PC-3 (cell line): ENCODE measurements around the gene CELF2. TPM values are rescaled to one million over a fixed set of nuclear protein-coding genes. Genes with fewer than 3 reads are reported as not detected.

Source experiments
- ATAC-seq: fragments of 200-7000 bp; cut with Tn5 transposase; 2 replicates; pipeline ENCODE4 v1.9.1; 2020; ENCODE audit warnings: mild to moderate bottlenecking, moderate library complexity
- BruUV-seq: library from RNA; stranded (reverse); fragments of 400-500 nt; replicated peaks from 2 replicates; lab custom pipeline; 2021; lab: Mats Ljungman, UMichigan
- CTCF ChIA-PET: fragments of 300-600 bp; sonication (Branson Sonifier 250); formaldehyde crosslinking; loops from one replicate; lab custom pipeline; 2022; ENCODE audit warnings: antibody characterized with exemption; lab: Charles Lee
- POLR2A ChIA-PET: fragments of 300-600 bp; sonication (Branson Sonifier 250); formaldehyde crosslinking; loops from one replicate; lab custom pipeline; 2022; ENCODE audit warnings: antibody characterized with exemption; ENCODE audit not compliant: unreplicated experiment; lab: Charles Lee
- DNase-seq: peaks from one replicate; pipeline ENCODE4 v3.0.0-alpha.2; 2015
- H2AFZ ChIP-seq: fragments of 300-600 bp; sonication (generic); 2 replicates; pipeline ENCODE4 v1.6.0; 2016; ENCODE audit warnings: antibody characterized with exemption, low read length
- H3F3A ChIP-seq: fragments of 300-600 bp; sonication (generic); one replicate; pipeline ENCODE4 v1.6.0; 2017; ENCODE audit warnings: antibody characterized with exemption, low read length, control low read depth, mild to moderate bottlenecking; ENCODE audit not compliant: unreplicated experiment
- H3K27ac ChIP-seq: fragments of 300-600 bp; sonication (generic); 2 replicates; pipeline ENCODE4 v1.5.1; 2016; ENCODE audit warnings: mild to moderate bottlenecking, low read length
- H3K27me3 ChIP-seq: fragments of 300-600 bp; sonication (generic); 2 replicates; pipeline ENCODE4 v1.6.1; 2016; ENCODE audit warnings: low read length, mixed read lengths
- H3K36me3 ChIP-seq: fragments of 300-600 bp; sonication (generic); 2 replicates; pipeline ENCODE4 v1.6.1; 2016; ENCODE audit warnings: low read depth, mixed run types, low read length, mixed read lengths
- H3K4me1 ChIP-seq: fragments of 300-600 bp; sonication (generic); 2 replicates; pipeline ENCODE4 v1.5.1; 2016; ENCODE audit warnings: low read length; ENCODE audit not compliant: insufficient read depth
- H3K4me2 ChIP-seq: fragments of 300-600 bp; sonication (generic); 2 replicates; pipeline ENCODE4 v1.6.0; 2016; ENCODE audit warnings: low read length
- H3K4me3 ChIP-seq: fragments of 300-600 bp; sonication (generic); 2 replicates; pipeline ENCODE4 v1.5.1; 2016; ENCODE audit warnings: mild to moderate bottlenecking, low read length, mixed read lengths
- H3K79me2 ChIP-seq: fragments of 300-600 bp; sonication (generic); 2 replicates; pipeline ENCODE4 v1.6.1; 2017; ENCODE audit warnings: low read length, mixed read lengths
- H3K9ac ChIP-seq: fragments of 300-600 bp; sonication (generic); 2 replicates; pipeline ENCODE4 v1.6.0; 2016; ENCODE audit warnings: mild to moderate bottlenecking, low read length
- H3K9me2 ChIP-seq: fragments of 300-600 bp; sonication (generic); replicated peaks from 2 replicates; pipeline ENCODE4 v1.6.1; 2016; ENCODE audit warnings: mixed run types, low read length, mixed read lengths
- H3K9me3 ChIP-seq: fragments of 300-600 bp; sonication (generic); 2 replicates; pipeline ENCODE4 v1.6.1; 2016; ENCODE audit warnings: low read length, mixed read lengths
- H4K20me1 ChIP-seq: fragments of 300-600 bp; sonication (generic); 2 replicates; pipeline ENCODE4 v1.6.1; 2016; ENCODE audit warnings: low read length, mixed read lengths
- EZH2 ChIP-seq: fragments of 300-600 bp; sonication (generic); IDR thresholded peaks from one replicate; pipeline ENCODE4 v1.6.1; 2017; ENCODE audit warnings: antibody characterized with exemption, mild to moderate bottlenecking, low read length; ENCODE audit not compliant: unreplicated experiment
- EZH2phosphoT487 ChIP-seq: fragments of 300-600 bp; sonication (generic); IDR thresholded peaks from 2 replicates; pipeline ENCODE4 v1.6.1; 2018; ENCODE audit warnings: mild to moderate bottlenecking, antibody characterized with exemption, low read length, borderline replicate concordance
- intact Hi-C: fragments of 100-400 bp; cut with micrococcal nuclease; formaldehyde crosslinking; loops from 2 replicates; pipeline ENCODE4 v1.9.0; 2023
- total RNA-seq: library from RNA; depleted of rRNA; stranded (reverse); fragments of >200 nt; gene quantifications from 2 replicates; pipeline ENCODE4 v1.2.3, GENCODE V29; 2014
- TF ChIP-seq, protein P1 (sequence below): fragments of 300-600 bp; sonication (generic); conservative IDR thresholded peaks from 2 replicates; pipeline ENCODE4 v1.5.1; 2017; ENCODE audit warnings: antibody characterized with exemption, low read depth, mild to moderate bottlenecking, low read length

The CELF2 gene
- total RNA-seq, 1 experiment from 2014 or later, result not detected

DNA sequence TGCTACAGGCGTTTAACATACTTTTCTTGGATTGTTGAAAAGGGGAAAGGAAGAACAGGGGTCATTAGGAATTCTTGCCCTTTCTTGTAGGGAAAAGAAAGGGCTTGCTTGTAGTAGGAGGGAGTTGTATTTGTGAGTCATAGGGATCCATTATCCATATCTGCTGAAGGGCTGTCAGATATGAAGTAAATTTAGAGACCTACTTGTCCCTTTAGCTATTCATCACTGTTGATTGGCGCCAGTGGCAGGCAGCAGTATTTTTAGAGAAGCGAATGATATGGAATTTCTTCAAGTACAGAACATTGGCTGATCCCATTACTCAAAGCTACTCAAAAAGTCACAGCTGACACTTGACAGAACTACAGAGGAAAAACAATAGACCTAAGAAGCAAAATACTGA lies 97.7 kb downstream of the CELF2 start:
- no peak overlapping the region for H3K9ac ChIP-seq
- TF ChIP-seq, protein P1, sequence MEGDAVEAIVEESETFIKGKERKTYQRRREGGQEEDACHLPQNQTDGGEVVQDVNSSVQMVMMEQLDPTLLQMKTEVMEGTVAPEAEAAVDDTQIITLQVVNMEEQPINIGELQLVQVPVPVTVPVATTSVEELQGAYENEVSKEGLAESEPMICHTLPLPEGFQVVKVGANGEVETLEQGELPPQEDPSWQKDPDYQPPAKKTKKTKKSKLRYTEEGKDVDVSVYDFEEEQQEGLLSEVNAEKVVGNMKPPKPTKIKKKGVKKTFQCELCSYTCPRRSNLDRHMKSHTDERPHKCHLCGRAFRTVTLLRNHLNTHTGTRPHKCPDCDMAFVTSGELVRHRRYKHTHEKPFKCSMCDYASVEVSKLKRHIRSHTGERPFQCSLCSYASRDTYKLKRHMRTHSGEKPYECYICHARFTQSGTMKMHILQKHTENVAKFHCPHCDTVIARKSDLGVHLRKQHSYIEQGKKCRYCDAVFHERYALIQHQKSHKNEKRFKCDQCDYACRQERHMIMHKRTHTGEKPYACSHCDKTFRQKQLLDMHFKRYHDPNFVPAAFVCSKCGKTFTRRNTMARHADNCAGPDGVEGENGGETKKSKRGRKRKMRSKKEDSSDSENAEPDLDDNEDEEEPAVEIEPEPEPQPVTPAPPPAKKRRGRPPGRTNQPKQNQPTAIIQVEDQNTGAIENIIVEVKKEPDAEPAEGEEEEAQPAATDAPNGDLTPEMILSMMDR, result no peak
- no peak for TF ChIP-seq EZH2phosphoT487
- TF ChIP-seq EZH2, result no peak
- ATAC-seq, result no peak

DNA sequence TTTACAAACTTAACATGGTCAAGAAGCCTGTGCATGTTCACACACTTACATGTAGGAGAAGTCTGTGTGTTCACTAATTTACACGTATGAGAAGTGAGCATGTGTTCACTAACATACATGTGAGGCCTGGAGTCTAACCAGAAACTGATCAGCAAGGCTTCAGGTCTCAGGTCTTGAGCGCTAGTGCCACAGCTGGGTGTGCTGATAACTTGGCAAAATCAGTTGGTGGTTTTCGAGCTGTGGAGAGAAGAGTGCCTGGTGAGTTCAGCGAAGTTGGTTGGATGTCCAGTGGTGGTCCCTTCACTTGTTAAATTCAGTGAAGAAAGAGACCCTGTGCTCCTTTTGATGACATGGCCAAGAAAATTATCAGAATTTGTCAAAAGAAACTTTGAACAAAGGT lies 98.7 kb downstream of the CELF2 start:
- Histone ChIP-seq H3K4me2 (no peak overlapping the region), H3K9ac (no peak overlapping the region), H3K36me3 (no peaks in the 10 kb centered on the region), H3K27me3 (no peaks in the 10 kb centered on the region), H3K27ac (no peak overlapping the region), H4K20me1 (no peaks in the 10 kb centered on the region), H3K4me3 (no peak overlapping the region), H3K79me2 (no peaks in the 10 kb centered on the region), H2AFZ (no peak overlapping the region), H3K4me1 (no peaks in the 10 kb centered on the region), H3K9me3 (no peaks in the 10 kb centered on the region), H3K9me2 (no peaks in the 10 kb centered on the region), H3F3A (no peaks in the 10 kb centered on the region)
- ChIA-PET CTCF (no interaction called here), POLR2A (no interaction called here)
- no TSS peak for BruUV-seq
- intact Hi-C loops, result no loop called here
- TF ChIP-seq, protein P1, result no peak
- TF ChIP-seq EZH2phosphoT487 (no peak), EZH2 (no peak)
- no peak for ATAC-seq
- DNase-seq, result no peak

More for the DNA sequence above, 97.7 kb downstream of the CELF2 start:
- no peaks in the 10 kb centered on the region for H3K79me2 ChIP-seq
- no peaks in the 10 kb centered on the region for H3K9me3 ChIP-seq
- H3K27ac ChIP-seq, result no peak overlapping the region
- no peaks in the 10 kb centered on the region for H3K36me3 ChIP-seq
- no TSS peak for BruUV-seq
- ChIA-PET CTCF (no interaction called here), POLR2A (no interaction called here)
- no peak overlapping the region for H3K4me2 ChIP-seq
- DNase-seq, result no peak
- no peaks in the 10 kb centered on the region for H3K27me3 ChIP-seq
- H4K20me1 ChIP-seq, result no peaks in the 10 kb centered on the region
- no peaks in the 10 kb centered on the region for H3K9me2 ChIP-seq
- no peaks in the 10 kb centered on the region for H3K4me1 ChIP-seq
- no peak overlapping the region for H3K4me3 ChIP-seq
- no peak overlapping the region for H2AFZ ChIP-seq
- intact Hi-C loops, result no loop called here
- H3F3A ChIP-seq, result no peaks in the 10 kb centered on the region

DNA sequence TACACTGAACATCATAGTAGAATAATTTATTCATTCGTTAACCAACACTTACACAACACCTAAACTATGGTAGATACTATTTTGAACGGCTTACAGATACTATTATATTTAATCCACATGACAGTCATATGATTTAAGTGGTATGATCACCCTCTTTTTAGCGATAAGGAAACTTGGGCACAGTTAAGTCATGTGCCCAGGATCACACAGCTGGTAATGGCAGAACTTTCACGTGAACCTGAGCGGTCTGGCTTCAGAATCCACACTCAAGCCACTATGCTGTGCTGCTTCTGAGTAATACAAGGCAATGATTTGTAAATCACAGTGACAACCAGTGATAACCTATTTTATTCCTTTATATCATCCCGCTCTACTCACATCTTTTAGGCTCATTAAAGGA lies 99.1 kb downstream of the CELF2 start:
- Histone ChIP-seq H3K9ac (no peak overlapping the region), H3F3A (no peaks in the 10 kb centered on the region), H3K27me3 (no peaks in the 10 kb centered on the region), H3K4me2 (no peak overlapping the region), H3K36me3 (no peaks in the 10 kb centered on the region), H3K9me3 (no peaks in the 10 kb centered on the region), H3K9me2 (no peaks in the 10 kb centered on the region), H3K4me3 (no peak overlapping the region), H3K79me2 (no peaks in the 10 kb centered on the region), H3K4me1 (no peaks in the 10 kb centered on the region), H2AFZ (no peak overlapping the region), H3K27ac (no peak overlapping the region), H4K20me1 (no peaks in the 10 kb centered on the region)
- ChIA-PET CTCF (no interaction called here), POLR2A (no interaction called here)
- no peak for TF ChIP-seq EZH2
- ATAC-seq, result no peak
- DNase-seq, result no peak
- no TSS peak for BruUV-seq
- intact Hi-C loops, result no loop called here
